Heart left ventricle (tissue), 16 donors: Measurements from ENCODE around the gene CCDC107. TPM values are rescaled to one million over a fixed set of nuclear protein-coding genes. Genes with fewer than 3 reads are reported as not detected.

ENCODE experiments used
- ATAC-seq, 4 donors: fragments of 200-7000 bp; cut with Tn5 transposase; one replicate each; pipeline ENCODE4 v1.9.1; 2020 to 2022; ENCODE audit warnings: moderate library complexity in 4 of 4, mild to moderate bottlenecking in 3 of 4, moderate number of reproducible peaks in 1 of 4
- DNase-seq, 5 donors: peaks; one replicate each; pipeline ENCODE4 v3.0.0-alpha.2; 2020
- H3K27ac ChIP-seq, 12 donors: fragments of 200-600 bp; sonication (generic) in 4 of 12; one replicate each; pipeline versions ENCODE4 v1.5.0 to v1.8.0; 2016 to 2022; ENCODE audit warnings: mild to moderate bottlenecking in 2 of 12
- H3K27me3 ChIP-seq, 9 donors: fragments of 200-600 bp; sonication (generic) in 2 of 9; one replicate each; pipeline versions ENCODE4 v1.5.1 to v1.8.0; 2016 to 2022; ENCODE audit warnings: mild to moderate bottlenecking in 3 of 9
- H3K36me3 ChIP-seq, 9 donors: fragments of 200-600 bp; sonication (generic) in 2 of 9; one replicate each; pipeline versions ENCODE4 v1.5.0 to v1.8.0; 2018 to 2022; ENCODE audit warnings: mild to moderate bottlenecking in 2 of 9
- H3K4me1 ChIP-seq, 12 donors: fragments of 200-600 bp; sonication (generic) in 4 of 12; one replicate each; pipeline versions ENCODE4 v1.5.0 to v1.8.0; 2016 to 2022; ENCODE audit warnings: mild to moderate bottlenecking in 3 of 12
- H3K4me3 ChIP-seq, 12 donors: fragments of 200-600 bp; sonication (generic) in 4 of 12; one replicate each; pipeline versions ENCODE4 v1.5.0 to v1.8.0; 2017 to 2022; ENCODE audit warnings: mild to moderate bottlenecking in 9 of 12, moderate library complexity in 4 of 12
- H3K9me3 ChIP-seq, 12 donors: fragments of 200-600 bp; sonication (generic) in 4 of 12; one replicate each; pipeline versions ENCODE4 v1.5.0 to v1.8.0; 2016 to 2022; ENCODE audit warnings: mild to moderate bottlenecking in 1 of 12
- POLR2A ChIP-seq, 2 donors: fragments of 450-650 bp; IDR thresholded peaks; one replicate each; pipeline ENCODE4 v1.6.1; 2017; ENCODE audit warnings: antibody characterized with exemption in 2 of 2, mild to moderate bottlenecking in 2 of 2, moderate library complexity in 2 of 2
- whole genome bisulfite sequencing, 4 donors: extraction: QIAGEN DNeasy Blood & Tissue Kit in 2 of 4; methylation state at CpG; one replicate each; pipeline versions ENCODE4 v1.1.5 to v1.1.7; 2013 to 2018; 5-methylcytosine and 5-hydroxymethylcytosine counted together
- intact Hi-C, 10 donors: fragments of 100-400 bp; cut with DNase I; formaldehyde crosslinking; loops; one replicate each; pipeline versions ENCODE4 v1.11.1 to v1.14.2; 2022
- polyA plus RNA-seq, 2 donors: library from polyadenylated mRNA; stranded (reverse); fragments of 200-250 nt; gene quantifications; one replicate each; pipeline ENCODE4 v1.2.3, GENCODE V29; 2013
- total RNA-seq, 9 donors: library from RNA; depleted of rRNA in 2 of 9; stranded (reverse); fragments of >200 nt in 2 of 9; fragmentation: NEBNext Ultra II Directional in 3 of 9; extraction: Animal tissue kit (Norgen Biotek cat#: 25700) in 3 of 9; gene quantifications; one replicate each; pipeline versions ENCODE4 v1.1.0 to v1.2.4, GENCODE V29; 2016 to 2023
- TF ChIP-seq, protein P1 (sequence below), 12 donors: fragments of 200-600 bp; sonication (generic) in 4 of 12; IDR thresholded peaks; one replicate each; pipeline versions ENCODE4 v1.5.0 to v1.8.0; 2018 to 2022; ENCODE audit warnings: antibody characterized with exemption in 12 of 12, mild to moderate bottlenecking in 5 of 12
- donor health status: ischemic (EF 13 %, LVEDD 7.1; RV severe dilation, severe dysfunction).
- donor health status: healthy with polysubstance abuse.
- donor health status: DM: no; HTN: yes; CAD: no.
- donor health status: DM: no; HTN: no; CAD: no.
- donor health status: ischemic (EF 25% LVEDD 6.9; RV normal size, moderate dysfunction).
- donor health status: ischemic (EF 25% LVEDD 5.7; RV mildly dilated, moderate dysfunction).
- donor health status: healthy.
- donor health status: DM: yes; HTN: yes; CAD: no.
- donor health status: ischemic (EF 35%, LVEDD 5.7; RV mildly dilated, moderate dysfunction).
- donor health status: nonischemic (EF 11% LVEDD 7.7; RV severe dilation, severe dysfunction).
- donor health status: DM: yes; HTN: yes; CAD: no.
- donor health status: PGD.
- donor health status: ischemic (EF 29% LVEDD 5.4; RV normal size, mild dysfunction).
- donor health status: nonischemic (EF 23%, LVEDD 6.1; RV moderate dilation, normal function).

Gene CCDC107
- total and polyA plus RNA-seq, 11 donors = 35.5 to 116 (median 46.5) TPM

- no peaks in the 10 kb centered on the region for H3K27me3 ChIP-seq
- WGBS, 4 donors = 0 to 1% (median 0%) methylated on average over 17 to 42 of the region's 42 CpGs
- peaks cover 0 to 22% (median 16%) of the 10 kb centered on the region in 9 donors for H3K36me3 ChIP-seq
- H3K9me3 ChIP-seq = no peaks in the 10 kb centered on the region
- peak within 1 kb of the TSS; percentile 72 to 98 (median 88) for H3K4me3 ChIP-seq
- H3K27ac ChIP-seq = peak within 1 kb of the TSS; percentile 93 to 100 (median 97)
- TF ChIP-seq POLR2A (IDR thresholded peaks at IDR 0.05) = peak in 1 of 2 donors; percentile 31
- TF ChIP-seq, protein P1, sequence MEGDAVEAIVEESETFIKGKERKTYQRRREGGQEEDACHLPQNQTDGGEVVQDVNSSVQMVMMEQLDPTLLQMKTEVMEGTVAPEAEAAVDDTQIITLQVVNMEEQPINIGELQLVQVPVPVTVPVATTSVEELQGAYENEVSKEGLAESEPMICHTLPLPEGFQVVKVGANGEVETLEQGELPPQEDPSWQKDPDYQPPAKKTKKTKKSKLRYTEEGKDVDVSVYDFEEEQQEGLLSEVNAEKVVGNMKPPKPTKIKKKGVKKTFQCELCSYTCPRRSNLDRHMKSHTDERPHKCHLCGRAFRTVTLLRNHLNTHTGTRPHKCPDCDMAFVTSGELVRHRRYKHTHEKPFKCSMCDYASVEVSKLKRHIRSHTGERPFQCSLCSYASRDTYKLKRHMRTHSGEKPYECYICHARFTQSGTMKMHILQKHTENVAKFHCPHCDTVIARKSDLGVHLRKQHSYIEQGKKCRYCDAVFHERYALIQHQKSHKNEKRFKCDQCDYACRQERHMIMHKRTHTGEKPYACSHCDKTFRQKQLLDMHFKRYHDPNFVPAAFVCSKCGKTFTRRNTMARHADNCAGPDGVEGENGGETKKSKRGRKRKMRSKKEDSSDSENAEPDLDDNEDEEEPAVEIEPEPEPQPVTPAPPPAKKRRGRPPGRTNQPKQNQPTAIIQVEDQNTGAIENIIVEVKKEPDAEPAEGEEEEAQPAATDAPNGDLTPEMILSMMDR (IDR thresholded peaks at IDR 0.05) = peak in 11 of 12 donors; percentile 12 to 55 (median 32)
- intact Hi-C loops = loop anchor here in 9 of 10 donors (1.0 to 10.0 kb wide), 16 partner anchors 31 to 227 kb away; partner anchors contain the start of genes CREB3 (in 3 of the 9), TLN1 (in 3 of the 9), FAM221B (in 2 of the 9) and GBA2 (in 2 of the 9)
- ATAC-seq (peak; percentile 94 to 97 (median 96)), DNase-seq (peak; percentile 98 to 99 (median 98))
- peaks cover 0 to 56% (median 30%) of the 10 kb centered on the region in 12 donors for H3K4me1 ChIP-seq
Observed at GRCh38 chr9:35657546-35658136, 451 bp upstream of the CCDC107 start, which contains the start of gene RMRP. RMRP (minus strand) TSS chr9:35658019.

GRCh38 chr9:35658968-35659220 lies 802 bp downstream of the CCDC107 start:
- DNase-seq (peak in 2 of 5 donors; percentile 58 to 65), ATAC-seq (peak in 1 of 4 donors; percentile 6)
- peaks cover 0 to 22% (median 16%) of the 10 kb centered on the region in 9 donors for H3K36me3 ChIP-seq
- H3K4me3 ChIP-seq = peak overlapping the region; percentile 72 to 98 (median 88)
- H3K27ac ChIP-seq = peak overlapping the region; percentile 93 to 100 (median 97)
- no peaks in the 10 kb centered on the region for H3K27me3 ChIP-seq
- peaks cover 0 to 53% (median 30%) of the 10 kb centered on the region in 12 donors for H3K4me1 ChIP-seq
- TF ChIP-seq, protein P1 (IDR thresholded peaks at IDR 0.05) = no peak
- no peak for TF ChIP-seq POLR2A (IDR thresholded peaks at IDR 0.05)
- no peaks in the 10 kb centered on the region for H3K9me3 ChIP-seq
- WGBS, 4 donors = 3 to 6% (median 4%) methylated on average over 2 of the region's 2 CpGs
- intact Hi-C loops = loop anchor here in 9 of 10 donors (1.0 to 10.0 kb wide), 16 partner anchors 30 to 226 kb away; partner anchors contain the start of genes CREB3 (in 2 of the 9), FAM221B (in 2 of the 9), GBA2 (in 2 of the 9) and RGP1 (in 2 of the 9)

DNA sequence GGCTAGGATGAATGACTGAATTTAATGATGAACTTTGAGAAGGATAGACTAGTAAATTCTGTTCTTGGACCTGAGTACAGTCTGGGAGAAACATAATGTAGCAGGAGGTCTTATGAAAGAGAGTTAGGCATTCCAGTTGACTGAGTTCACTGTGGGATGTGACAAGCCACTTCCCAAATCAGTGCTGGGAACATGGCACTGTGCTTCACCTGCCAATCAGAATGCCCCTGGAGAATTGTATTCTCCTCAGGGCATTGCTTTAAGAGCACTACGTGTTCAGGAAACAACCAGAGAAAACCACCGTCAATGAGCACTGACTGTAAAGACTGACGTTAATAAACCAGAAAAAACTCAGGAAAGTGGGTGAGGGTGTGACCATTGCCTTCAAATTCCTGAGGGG lies 1.2 kb downstream of the CCDC107 start:
- peak overlapping the region in 11 of 12 donors; percentile 72 to 98 (median 93) for H3K4me3 ChIP-seq
- 29 to 41% (median 37%) methylated on average over 3 of the region's 3 CpGs for WGBS, 4 donors
- no peaks in the 10 kb centered on the region for H3K9me3 ChIP-seq
- DNase-seq (peak in 2 of 5 donors; percentile 65 to 69), ATAC-seq (peak; percentile 2 to 31 (median 16))
- H3K27me3 ChIP-seq = no peaks in the 10 kb centered on the region
- TF ChIP-seq, protein P1 (IDR thresholded peaks at IDR 0.05) = no peak
- TF ChIP-seq POLR2A (IDR thresholded peaks at IDR 0.05) = peak in 1 of 2 donors; percentile 30
- peak overlapping the region; percentile 93 to 100 (median 97) for H3K27ac ChIP-seq
- H3K4me1 ChIP-seq = peaks cover 0 to 56% (median 30%) of the 10 kb centered on the region in 12 donors
- H3K36me3 ChIP-seq = peaks cover 0 to 22% (median 16%) of the 10 kb centered on the region in 9 donors
- intact Hi-C loops = loop anchor here in 8 of 10 donors (2.0 to 10.0 kb wide), 13 partner anchors 29 to 225 kb away; partner anchors contain the start of genes FAM221B (in 2 of the 8), GBA2 (in 2 of the 8), RGP1 (in 2 of the 8) and SPAG8 (in 2 of the 8)

DNA sequence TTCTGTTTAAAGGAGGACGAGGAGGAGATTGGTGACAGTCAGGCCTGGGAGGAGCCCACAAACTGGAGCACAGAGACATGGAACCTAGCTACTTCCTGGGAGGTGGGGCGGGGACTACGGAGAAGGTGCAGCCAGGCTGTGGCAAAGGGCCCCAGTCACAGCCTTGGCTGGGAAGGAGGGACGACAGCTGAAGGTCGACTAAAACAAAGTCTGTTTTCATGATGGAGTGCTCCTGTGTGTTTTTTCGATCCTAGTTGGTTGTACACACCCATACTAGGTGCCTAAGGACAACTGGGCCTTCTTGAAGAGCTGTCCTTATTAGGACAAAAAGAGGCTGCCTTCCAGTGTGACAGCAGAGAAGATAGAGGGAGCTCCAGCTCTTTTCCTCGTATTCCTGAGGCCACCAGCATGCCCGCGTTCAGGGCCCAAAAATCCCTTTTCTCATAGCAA lies 2.9 kb downstream of the CCDC107 start:
- Histone ChIP-seq H3K27me3 (no peaks in the 10 kb centered on the region), H3K27ac (peak overlapping the region; percentile 41 to 100 (median 96)), H3K36me3 (peaks cover 0 to 22% (median 16%) of the 10 kb centered on the region in 9 donors), H3K4me1 (peaks cover 0 to 70% (median 39%) of the 10 kb centered on the region in 12 donors), H3K9me3 (no peaks in the 10 kb centered on the region), H3K4me3 (no peak overlapping the region)
- TF ChIP-seq, protein P1 (IDR thresholded peaks at IDR 0.05) = peak; percentile 26 to 66 (median 44)
- TF ChIP-seq POLR2A (IDR thresholded peaks at IDR 0.05) = no peak
- intact Hi-C loops = loop anchor here in 6 of 10 donors (5.0 kb wide), 4 partner anchors 36 to 86 kb away; partner anchors contain the start of genes GBA2 (in 1 of the 6) and RGP1 (in 1 of the 6)
- ATAC-seq (no peak), DNase-seq (no peak)
- WGBS, 4 donors = 43 to 57% (median 52%) methylated on average over 9 of the region's 9 CpGs
